ENCODE measurements around the gene PRSS22. TPM values are rescaled to one million over a fixed set of nuclear protein-coding genes. Genes with fewer than 3 reads are reported as not detected.

PRSS22 gene
- total RNA-seq, 1 donor from 2014 or later = not detected

- ATAC-seq (ENCODE audit: poor library complexity) = no peak
- DNase-seq = peak; percentile 17
- intact Hi-C loops (cut with DNase I) = no loop called here
Observed at GRCh38 chr16:2804728-2805127, 53.2 kb downstream of the PRSS22 start.

- no peak for DNase-seq
- intact Hi-C loops (cut with DNase I) = no loop called here
- ATAC-seq (ENCODE audit: poor library complexity) = no peak
Observed at GRCh38 chr16:2803545-2804195, 54.3 kb downstream of the PRSS22 start.

Other genes with a start within 250 kb of the PRSS22 start
- gene KCTD5, start 175.6 kb downstream of the PRSS22 start, total RNA-seq = 9.8 TPM
- 0.30 TPM for gene PRSS27, start 137.9 kb downstream of the PRSS22 start, total RNA-seq
- gene SRRM2, start 105.5 kb downstream of the PRSS22 start, total RNA-seq = 243 TPM
- gene ELOB, start 80.9 kb downstream of the PRSS22 start, total RNA-seq = 299 TPM
- gene PRSS33, start 70.6 kb downstream of the PRSS22 start, total RNA-seq = not detected
- not detected for gene PRSS41, start 59.7 kb downstream of the PRSS22 start, total RNA-seq
- gene PRSS21, start 40.9 kb downstream of the PRSS22 start, total RNA-seq = not detected
- gene ZG16B, start 27.9 kb downstream of the PRSS22 start, total RNA-seq = not detected
- gene FLYWCH2, start 25.0 kb upstream of the PRSS22 start, total RNA-seq = 27.9 TPM
- 36.8 TPM for gene FLYWCH1, start 53.8 kb upstream of the PRSS22 start, total RNA-seq
- gene KREMEN2, start 106.1 kb upstream of the PRSS22 start, total RNA-seq = not detected
- gene PAQR4, start 111.2 kb upstream of the PRSS22 start, total RNA-seq = 7.7 TPM
- 1.1 TPM for gene PKMYT1, start 122.3 kb upstream of the PRSS22 start, total RNA-seq
- 0.73 TPM for gene CLDN9, start 154.8 kb upstream of the PRSS22 start, total RNA-seq
- gene CLDN6, start 160.0 kb upstream of the PRSS22 start, total RNA-seq = not detected
- 29.4 TPM for gene TNFRSF12A, start 162.2 kb upstream of the PRSS22 start, total RNA-seq
- 53.5 TPM for gene HCFC1R1, start 165.8 kb upstream of the PRSS22 start, total RNA-seq
- 11.0 TPM for gene THOC6, start 165.9 kb upstream of the PRSS22 start, total RNA-seq
- not detected for gene BICDL2, start 178.8 kb upstream of the PRSS22 start, total RNA-seq
- gene MMP25, start 188.4 kb upstream of the PRSS22 start, total RNA-seq = 1.3 TPM
- gene IL32, start 207.5 kb upstream of the PRSS22 start, total RNA-seq = 42.6 TPM
- not detected for gene ZSCAN10, start 241.1 kb upstream of the PRSS22 start, total RNA-seq

All from Right ventricle myocardium superior (tissue), 1 donor.